ENCODE data around the gene PLXNA2.

The PLXNA2 gene

GRCh38 chr1:208134491-208134890 lies 109.7 kb downstream of the PLXNA2 start:
- ATAC-seq (no peak), DNase-seq (ENCODE audit: low spot score in 2 of 2) (no peak)
- Mint-ChIP-seq H3K4me1 (peaks cover 7% of the 10 kb centered on the region), H3K9me3 (no peaks in the 10 kb centered on the region), H3K27ac (no peak overlapping the region), H3K36me3 (no peaks in the 10 kb centered on the region), H3K4me3 (no peak overlapping the region)

GRCh38 chr1:208133355-208133754 lies 110.8 kb downstream of the PLXNA2 start:
- ATAC-seq (no peak), DNase-seq (ENCODE audit: low spot score in 2 of 2) (no peak)
- Mint-ChIP-seq H3K4me1 (peaks cover 7% of the 10 kb centered on the region), H3K9me3 (no peaks in the 10 kb centered on the region), H3K27ac (no peak overlapping the region), H3K36me3 (no peaks in the 10 kb centered on the region), H3K4me3 (no peak overlapping the region)

- no peak overlapping the region for H3K4me3 Mint-ChIP-seq
These were observed 111.8 kb downstream of the PLXNA2 start for GRCh38 chr1:208132287-208132882.

GRCh38 chr1:208131621-208132286 lies 112.4 kb downstream of the PLXNA2 start:
- DNase-seq (ENCODE audit: low spot score in 2 of 2) (no peak), ATAC-seq (peak; percentile 33)
- no peaks in the 10 kb centered on the region for H3K9me3 Mint-ChIP-seq

More at GRCh38 chr1:208132287-208132882, 111.8 kb downstream of the PLXNA2 start:
- Mint-ChIP-seq H3K9me3 (no peaks in the 10 kb centered on the region), H3K36me3 (no peaks in the 10 kb centered on the region), H3K4me1 (peaks cover 7% of the 10 kb centered on the region), H3K27ac (no peak overlapping the region)
- ATAC-seq (peak; percentile 75), DNase-seq (ENCODE audit: low spot score in 2 of 2) (peak; percentile 50 to 75)

GRCh38 chr1:208129487-208129886 lies 114.7 kb downstream of the PLXNA2 start:
- no peak for DNase-seq (ENCODE audit: low spot score in 2 of 2)
- H3K36me3 Mint-ChIP-seq: no peaks in the 10 kb centered on the region
- no peak for ATAC-seq
- peaks cover 7% of the 10 kb centered on the region for H3K4me1 Mint-ChIP-seq
- H3K27ac Mint-ChIP-seq: no peak overlapping the region
- no peaks in the 10 kb centered on the region for H3K9me3 Mint-ChIP-seq
- H3K4me3 Mint-ChIP-seq: no peak overlapping the region

More at GRCh38 chr1:208131621-208132286, 112.4 kb downstream of the PLXNA2 start:
- no peaks in the 10 kb centered on the region for H3K36me3 Mint-ChIP-seq
- no peak overlapping the region for H3K27ac Mint-ChIP-seq
- no peak overlapping the region for H3K4me3 Mint-ChIP-seq
- peaks cover 7% of the 10 kb centered on the region for H3K4me1 Mint-ChIP-seq

GRCh38 chr1:208129060-208129459 lies 115.1 kb downstream of the PLXNA2 start:
- Mint-ChIP-seq H3K4me1 (peaks cover 7% of the 10 kb centered on the region), H3K4me3 (no peak overlapping the region)
- no peak for ATAC-seq

GRCh38 chr1:208127792-208128529 lies 116.2 kb downstream of the PLXNA2 start:
- H3K27ac Mint-ChIP-seq: no peak overlapping the region
- H3K4me3 Mint-ChIP-seq: no peak overlapping the region
- H3K4me1 Mint-ChIP-seq: peaks cover 7% of the 10 kb centered on the region
- DNase-seq (ENCODE audit: low spot score in 2 of 2) (no peak), ATAC-seq (no peak)
- no peaks in the 10 kb centered on the region for H3K36me3 Mint-ChIP-seq
- no peaks in the 10 kb centered on the region for H3K9me3 Mint-ChIP-seq

More at GRCh38 chr1:208129060-208129459, 115.1 kb downstream of the PLXNA2 start:
- H3K27ac Mint-ChIP-seq: no peak overlapping the region
- DNase-seq (ENCODE audit: low spot score in 2 of 2): no peak
- H3K36me3 Mint-ChIP-seq: no peaks in the 10 kb centered on the region
- H3K9me3 Mint-ChIP-seq: no peaks in the 10 kb centered on the region

- Mint-ChIP-seq H3K36me3 (no peaks in the 10 kb centered on the region), H3K27ac (no peak overlapping the region), H3K4me1 (peaks cover 7% of the 10 kb centered on the region), H3K9me3 (no peaks in the 10 kb centered on the region), H3K4me3 (no peak overlapping the region)
- ATAC-seq (no peak), DNase-seq (ENCODE audit: low spot score in 2 of 2) (no peak)
These were observed 116.9 kb downstream of the PLXNA2 start for GRCh38 chr1:208127284-208127683.

GRCh38 chr1:208126108-208126507 lies 118.1 kb downstream of the PLXNA2 start:
- H3K36me3 Mint-ChIP-seq: no peaks in the 10 kb centered on the region
- H3K9me3 Mint-ChIP-seq: no peaks in the 10 kb centered on the region
- H3K4me1 Mint-ChIP-seq: no peaks in the 10 kb centered on the region
- DNase-seq (ENCODE audit: low spot score in 2 of 2) (no peak), ATAC-seq (no peak)
- no peak overlapping the region for H3K4me3 Mint-ChIP-seq
- no peak overlapping the region for H3K27ac Mint-ChIP-seq

GRCh38 chr1:208122612-208123358 lies 121.4 kb downstream of the PLXNA2 start:
- Mint-ChIP-seq H3K9me3 (no peaks in the 10 kb centered on the region), H3K4me1 (no peaks in the 10 kb centered on the region), H3K36me3 (no peaks in the 10 kb centered on the region), H3K4me3 (no peak overlapping the region), H3K27ac (no peak overlapping the region)
- no peak for DNase-seq (ENCODE audit: low spot score in 2 of 2)
- no peak for ATAC-seq

GRCh38 chr1:208121813-208122364 lies 122.3 kb downstream of the PLXNA2 start:
- no peak overlapping the region for H3K27ac Mint-ChIP-seq
- H3K9me3 Mint-ChIP-seq: no peaks in the 10 kb centered on the region
- no peaks in the 10 kb centered on the region for H3K4me1 Mint-ChIP-seq
- ATAC-seq (no peak), DNase-seq (ENCODE audit: low spot score in 2 of 2) (no peak)
- H3K36me3 Mint-ChIP-seq: no peaks in the 10 kb centered on the region
- no peak overlapping the region for H3K4me3 Mint-ChIP-seq

- Mint-ChIP-seq H3K36me3 (no peaks in the 10 kb centered on the region), H3K27ac (no peak overlapping the region), H3K4me3 (no peak overlapping the region), H3K4me1 (no peaks in the 10 kb centered on the region), H3K9me3 (no peaks in the 10 kb centered on the region)
- DNase-seq (ENCODE audit: low spot score in 2 of 2) (no peak), ATAC-seq (no peak)
These were observed 123.8 kb downstream of the PLXNA2 start for GRCh38 chr1:208120431-208120790.

GRCh38 chr1:208118841-208119606 lies 125.2 kb downstream of the PLXNA2 start:
- H3K36me3 Mint-ChIP-seq: no peaks in the 10 kb centered on the region
- H3K9me3 Mint-ChIP-seq: no peaks in the 10 kb centered on the region
- no peak overlapping the region for H3K4me3 Mint-ChIP-seq
- no peak overlapping the region for H3K27ac Mint-ChIP-seq
- DNase-seq (ENCODE audit: low spot score in 2 of 2) (no peak), ATAC-seq (no peak)
- no peaks in the 10 kb centered on the region for H3K4me1 Mint-ChIP-seq

GRCh38 chr1:208118306-208118705 lies 125.9 kb downstream of the PLXNA2 start:
- H3K9me3 Mint-ChIP-seq: no peaks in the 10 kb centered on the region
- H3K27ac Mint-ChIP-seq: no peak overlapping the region
- ATAC-seq: no peak
- no peak for DNase-seq (ENCODE audit: low spot score in 2 of 2)
- H3K4me1 Mint-ChIP-seq: no peaks in the 10 kb centered on the region
- no peaks in the 10 kb centered on the region for H3K36me3 Mint-ChIP-seq
- no peak overlapping the region for H3K4me3 Mint-ChIP-seq

Measured in stimulated activated effector memory CD8-positive, alpha-beta T cell treated with anti-CD3 and anti-CD28 coated beads, Interleukin-12 subunit alpha, Interleukin-12 subunit beta, amount 100 ng/mL, for 72 hours (primary cell).